Sigmoid colon (tissue), 7 donors: ENCODE results near the gene RPL36AL. TPM values are rescaled to one million over a fixed set of nuclear protein-coding genes. Genes with fewer than 3 reads are reported as not detected.
A peak's percentile ranks its signal among the peaks of the same experiment; 100 is the strongest.

ENCODE experiments used
- DNase-seq: peaks from one replicate; pipeline ENCODE4 v3.0.0-alpha.2; 2019
- H3K27ac ChIP-seq, 4 donors: fragments of 200-600 bp; sonication (generic); one replicate each; pipeline ENCODE4 v1.5.1; 2016 to 2019; ENCODE audit warnings: mild to moderate bottlenecking in 1 of 4
- H3K27me3 ChIP-seq, 3 donors: fragments of 200-600 bp; sonication (generic); one replicate each; pipeline ENCODE4 v1.5.1; 2019; ENCODE audit warnings: mild to moderate bottlenecking in 1 of 3
- H3K36me3 ChIP-seq, 4 donors: fragments of 200-600 bp; sonication (generic); one replicate each; pipeline ENCODE4 v1.5.1; 2016 to 2019
- H3K4me1 ChIP-seq, 4 donors: fragments of 200-600 bp; sonication (generic); one replicate each; pipeline ENCODE4 v1.5.1; 2017 to 2019
- H3K4me3 ChIP-seq, 4 donors: fragments of 200-600 bp; sonication (generic); one replicate each; pipeline ENCODE4 v1.5.1; 2017 to 2019; ENCODE audit warnings: mild to moderate bottlenecking in 2 of 4, moderate library complexity in 1 of 4
- H3K9me3 ChIP-seq, 4 donors: fragments of 200-600 bp in 3 of 4; sonication (generic) in 3 of 4; one replicate each; pipeline versions ENCODE4 v1.5.1 to v1.6.1; 2013 to 2019
- CTCF ChIP-seq, 4 experiments: fragments of 450-650 bp in 3 of 4; fragments of 200-600 bp in 1 of 4; IDR thresholded peaks; one replicate each; pipeline ENCODE4 v1.5.1; 2016 to 2019; ENCODE audit warnings: antibody characterized with exemption in 4 of 4, mild to moderate bottlenecking in 3 of 4, moderate library complexity in 2 of 4
- EP300 ChIP-seq, 4 donors: sonication (generic); formaldehyde crosslinking; IDR thresholded peaks; one replicate each; pipeline ENCODE4 v1.6.1; 2017; ENCODE audit warnings: antibody characterized with exemption in 4 of 4
- POLR2A ChIP-seq, 2 donors: fragments of 450-650 bp; IDR thresholded peaks; one replicate each; pipeline ENCODE4 v1.6.1; 2016; ENCODE audit warnings: antibody characterized with exemption in 2 of 2, mild to moderate bottlenecking in 2 of 2, moderate library complexity in 2 of 2
- POLR2AphosphoS5 ChIP-seq, 4 donors: sonication (generic); formaldehyde crosslinking; IDR thresholded peaks; one replicate each; pipeline ENCODE4 v1.6.1; 2017; ENCODE audit warnings: antibody characterized with exemption in 4 of 4
- WGBS, 2 donors: extraction: QIAGEN DNeasy Blood & Tissue Kit; methylation state at CpG; one replicate each; pipeline ENCODE4 v1.1.7; 2013; 5-methylcytosine and 5-hydroxymethylcytosine counted together
- intact Hi-C: fragments of 100-400 bp; cut with DNase I; formaldehyde crosslinking; loops from one replicate; pipeline ENCODE4 v1.15.1; 2023
- polyA plus RNA-seq, 3 donors: library from polyadenylated mRNA; stranded (reverse); fragments of 200-250 nt; gene quantifications; one replicate each; pipeline ENCODE4 v1.2.3, GENCODE V29; 2013
- total RNA-seq, 4 donors: library from RNA; depleted of rRNA; stranded (reverse); fragments of >200 nt; gene quantifications; one replicate each; pipeline ENCODE4 v1.1.0, GENCODE V29; 2016
- donor health status: healthy with polysubstance abuse.
- donor health status: Bipolar disorder and iron deficiency.
- donor health status: healthy.

RPL36AL gene
- total and polyA plus RNA-seq, 7 donors: 183 to 799 (median 446) TPM

GRCh38 chr14:49637534-49638078 is 17.2 kb upstream of the RPL36AL start:
- TF ChIP-seq POLR2AphosphoS5 (IDR thresholded peaks at IDR 0.05) (no peak), CTCF (IDR thresholded peaks at IDR 0.05) (no peak), POLR2A (IDR thresholded peaks at IDR 0.05) (no peak), EP300 (IDR thresholded peaks at IDR 0.05) (no peak)
- no peak overlapping the region for H3K4me3 ChIP-seq
- H3K27ac ChIP-seq: no peak overlapping the region
- peaks cover 0 to 9% (median 2%) of the 10 kb centered on the region in 4 donors for H3K36me3 ChIP-seq
- H3K27me3 ChIP-seq: no peaks in the 10 kb centered on the region
- peaks cover 0 to 45% (median 25%) of the 10 kb centered on the region in 4 donors for H3K4me1 ChIP-seq
- WGBS, 2 donors: 89 to 90% methylated on average over 3 of the region's 3 CpGs
- intact Hi-C loops: loop anchor here (10.0 kb wide), 1 partner anchor 477 kb away; the partner anchor contains the start of gene VCPKMT
- DNase-seq: no peak
- no peaks in the 10 kb centered on the region for H3K9me3 ChIP-seq

DNA sequence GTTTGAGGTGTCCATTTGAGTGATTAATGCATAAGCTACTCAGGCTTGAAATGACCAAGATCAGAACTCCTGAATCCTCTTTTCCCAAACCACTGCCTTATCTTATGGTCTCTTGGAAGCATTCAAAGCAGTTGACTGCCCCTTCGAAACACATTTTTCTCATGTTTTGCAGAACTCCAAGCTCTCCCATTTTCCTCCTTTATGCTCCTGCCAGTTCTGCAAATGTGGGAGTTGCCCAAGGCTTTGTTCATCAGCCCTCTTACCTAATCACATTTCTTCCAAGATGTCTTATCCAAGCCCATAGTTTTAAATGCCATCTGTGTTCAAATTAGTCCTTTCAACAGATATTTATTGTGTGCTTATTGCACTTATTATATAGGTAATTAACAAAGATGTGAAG is 16.4 kb upstream of the RPL36AL start:
- WGBS, 2 donors: 94 to 99% methylated on average over 1 of the region's 1 CpG
- intact Hi-C loops: loop anchor here (10.0 kb wide), 1 partner anchor 478 kb away; the partner anchor contains the start of gene VCPKMT
- TF ChIP-seq POLR2A (IDR thresholded peaks at IDR 0.05) (no peak), POLR2AphosphoS5 (IDR thresholded peaks at IDR 0.05) (no peak), EP300 (IDR thresholded peaks at IDR 0.05) (no peak), CTCF (IDR thresholded peaks at IDR 0.05) (no peak)

GRCh38 chr14:49634547-49635334 is 14.3 kb upstream of the RPL36AL start, which contains the start of gene DNAAF2:
Gene DNAAF2 (minus strand): TSS chr14:49635244. CDS start chr14:49635149, 95 bp downstream.
- WGBS, 2 donors: 0% methylated on average over 80 of the region's 80 CpGs
- H3K27ac ChIP-seq: peak within 1 kb of the TSS; percentile 91 to 99 (median 98)
- H3K4me1 ChIP-seq: peaks cover 0 to 53% (median 33%) of the 10 kb centered on the region in 4 donors
- DNase-seq: peak; percentile 80
- H3K9me3 ChIP-seq: no peaks in the 10 kb centered on the region
- intact Hi-C loops: loop anchor here (2.0 to 10.0 kb wide), 5 partner anchors 14 to 480 kb away; partner anchors contain the start of genes KLHDC1, KLHDC2, MGAT2 and NEMF
- H3K4me3 ChIP-seq: peak within 1 kb of the TSS; percentile 66 to 95 (median 86)
- no peaks in the 10 kb centered on the region for H3K27me3 ChIP-seq
- TF ChIP-seq EP300 (IDR thresholded peaks at IDR 0.05): no peak
- no peak for TF ChIP-seq CTCF (IDR thresholded peaks at IDR 0.05)
- TF ChIP-seq POLR2AphosphoS5 (IDR thresholded peaks at IDR 0.05): peak in 1 of 4 donors; percentile 38
- peaks cover 0 to 9% (median 2%) of the 10 kb centered on the region in 4 donors for H3K36me3 ChIP-seq

More for the DNA sequence above, 16.4 kb upstream of the RPL36AL start:
- H3K9me3 ChIP-seq: no peaks in the 10 kb centered on the region
- peaks cover 0 to 9% (median 2%) of the 10 kb centered on the region in 4 donors for H3K36me3 ChIP-seq
- no peak overlapping the region for H3K27ac ChIP-seq
- peaks cover 0 to 45% (median 28%) of the 10 kb centered on the region in 4 donors for H3K4me1 ChIP-seq
- no peak overlapping the region for H3K4me3 ChIP-seq
- DNase-seq: no peak
- H3K27me3 ChIP-seq: no peaks in the 10 kb centered on the region

GRCh38 chr14:49633640-49634546 is 13.5 kb upstream of the RPL36AL start:
- intact Hi-C loops: loop anchor here (2.0 to 10.0 kb wide), 5 partner anchors 13 to 481 kb away; partner anchors contain the start of genes KLHDC1, KLHDC2, MGAT2 and NEMF
- Histone ChIP-seq H3K27ac (peak overlapping the region; percentile 91 to 99 (median 98)), H3K4me1 (peaks cover 0 to 53% (median 33%) of the 10 kb centered on the region in 4 donors), H3K36me3 (peaks cover 0 to 9% (median under 1%) of the 10 kb centered on the region in 4 donors), H3K4me3 (peak overlapping the region; percentile 66 to 95 (median 86)), H3K27me3 (no peaks in the 10 kb centered on the region), H3K9me3 (no peaks in the 10 kb centered on the region)
- DNase-seq: peak; percentile 96
- 0% methylated on average over 101 of the region's 101 CpGs for WGBS, 2 donors
- TF ChIP-seq POLR2AphosphoS5 (IDR thresholded peaks at IDR 0.05) (peak; percentile 47 to 82 (median 67)), EP300 (IDR thresholded peaks at IDR 0.05) (no peak), CTCF (IDR thresholded peaks at IDR 0.05) (peak; percentile 62 to 80 (median 78)), POLR2A (IDR thresholded peaks at IDR 0.05) (peak; percentile 14 to 36)
